SK-N-SH (cell line): ENCODE measurements around the gene ZDHHC7. TPM values are rescaled to one million over a fixed set of nuclear protein-coding genes. Genes with fewer than 3 reads are reported as not detected.

Experiments
- CTCF ChIA-PET: fragments of 300-600, 350-600 bp; formaldehyde crosslinking; extraction: SDS; loops from one replicate; lab custom pipeline; 2021; lab: Yijun Ruan, JAX
- POLR2A ChIA-PET: fragments of 350-600 bp; sonication (Branson Sonifier 250); formaldehyde crosslinking; extraction: SDS; loops from one replicate; lab custom pipeline; 2020; ENCODE audit warnings: antibody characterized with exemption, inconsistent platforms; lab: Yijun Ruan, JAX
- DNase-seq: peaks from one replicate; pipeline ENCODE4 v3.0.0; 2012
- H2AFZ ChIP-seq: fragments of 200-600 bp; sonication (generic); 2 replicates; pipeline ENCODE4 v1.8.1; 2016; ENCODE audit warnings: antibody characterized with exemption, mild to moderate bottlenecking, low read depth
- H3F3A ChIP-seq: fragments of 200-600 bp; sonication (generic); replicated peaks from 2 replicates; pipeline ENCODE3; 2016; ENCODE audit warnings: antibody characterized with exemption, mild to moderate bottlenecking; ENCODE audit not compliant: insufficient read depth
- H3K27ac ChIP-seq, 2 experiments: fragments of 200-500 bp in 1 of 2; fragments of 200-600 bp in 1 of 2; sonication (Bioruptor generic) in 1 of 2; sonication (generic), shearing (Covaris generic) in 1 of 2; 2 replicates each; pipeline versions ENCODE4 v1.5.1 to v1.6.1; 2014 to 2016; ENCODE audit warnings: low read depth in 2 of 2, inconsistent platforms in 1 of 2, low read length in 1 of 2, mild to moderate bottlenecking in 1 of 2, mixed read lengths in 1 of 2
- H3K27me3 ChIP-seq: fragments of 200-600 bp; sonication (generic), shearing (Covaris generic); 2 replicates; pipeline ENCODE4 v1.6.1; 2016; ENCODE audit warnings: mixed run types; ENCODE audit not compliant: insufficient read depth
- H3K36me3 ChIP-seq, 2 experiments: fragments of 200-500 bp in 1 of 2; fragments of 200-600 bp in 1 of 2; sonication (Bioruptor generic) in 1 of 2; sonication (generic) in 1 of 2; replicated peaks in 1 of 2; 2 replicates each; pipeline versions ENCODE3 to v1.5.1; 2014 to 2016; ENCODE audit warnings: low read length in 1 of 2, mild to moderate bottlenecking in 1 of 2; ENCODE audit not compliant: insufficient read depth in 2 of 2, control insufficient read depth in 1 of 2
- H3K4me1 ChIP-seq, 2 experiments: fragments of 200-500 bp in 1 of 2; fragments of 200-600 bp in 1 of 2; sonication (Bioruptor generic) in 1 of 2; sonication (generic), shearing (Covaris generic) in 1 of 2; 2 replicates each; pipeline versions ENCODE4 v1.5.1 to v1.6.1; 2014 to 2016; ENCODE audit warnings: low read depth in 1 of 2, low read length in 1 of 2, mixed run types in 1 of 2; ENCODE audit not compliant: insufficient read depth in 2 of 2, control insufficient read depth in 1 of 2
- H3K4me2 ChIP-seq: fragments of 200-600 bp; sonication (generic), shearing (Covaris generic); 2 replicates; pipeline ENCODE4 v1.6.1; 2017; ENCODE audit warnings: mixed run types
- H3K4me3 ChIP-seq, 2 experiments: fragments of 200-500 bp in 1 of 2; fragments of 200-600 bp in 1 of 2; sonication (Bioruptor generic) in 1 of 2; sonication (generic), shearing (Covaris generic) in 1 of 2; 2 replicates each; pipeline versions ENCODE4 v1.5.1 to v1.8.1; 2014 to 2016; ENCODE audit warnings: low read depth in 2 of 2, inconsistent platforms in 1 of 2, low read length in 1 of 2, mild to moderate bottlenecking in 1 of 2, mixed read lengths in 1 of 2, moderate library complexity in 1 of 2
- H3K79me2 ChIP-seq: fragments of 200-600 bp; sonication (generic); 2 replicates; pipeline ENCODE4 v1.8.1; 2017; ENCODE audit warnings: mild to moderate bottlenecking; ENCODE audit not compliant: insufficient read depth
- H3K9ac ChIP-seq: fragments of 200-600 bp; sonication (generic); 2 replicates; pipeline ENCODE4 v1.6.1; 2017; ENCODE audit warnings: mixed run types
- H3K9me2 ChIP-seq: fragments of 200-600 bp; sonication (generic); 2 replicates; pipeline ENCODE4 v1.6.1; 2017; ENCODE audit warnings: mixed run types
- H3K9me3 ChIP-seq: fragments of 200-600 bp; sonication (generic); 2 replicates; pipeline ENCODE4 v1.6.1; 2017; ENCODE audit warnings: mixed run types, mild to moderate bottlenecking, moderate library complexity
- H4K20me1 ChIP-seq: fragments of 200-600 bp; sonication (generic); 2 replicates; pipeline ENCODE4 v1.6.1; 2017; ENCODE audit warnings: mild to moderate bottlenecking, mixed run types; ENCODE audit not compliant: insufficient read depth
- EP300 ChIP-seq, 2 experiments: IDR thresholded peaks; 2 replicates each; pipeline versions ENCODE4 v1.4.0 to v1.6.1; 2012; ENCODE audit warnings: borderline replicate concordance in 1 of 2, low read depth in 1 of 2, low read length in 1 of 2
- FOSL2 ChIP-seq: IDR thresholded peaks from 2 replicates; pipeline ENCODE4 v1.4.0; 2012; ENCODE audit warnings: low read depth, mild to moderate bottlenecking, moderate library complexity, borderline replicate concordance
- IRF3 ChIP-seq: fragments of 150-350 bp; IDR thresholded peaks from 2 replicates; pipeline ENCODE4 v1.6.1; 2016; ENCODE audit warnings: mild to moderate bottlenecking, low read depth, low read length
- MAX ChIP-seq: IDR thresholded peaks from 2 replicates; pipeline ENCODE4 v1.4.0; 2012; ENCODE audit warnings: low read depth
- MEF2A ChIP-seq: IDR thresholded peaks from 2 replicates; pipeline ENCODE4 v1.4.0; 2012; ENCODE audit warnings: low read depth, borderline replicate concordance
- MXI1 ChIP-seq: IDR thresholded peaks from 2 replicates; pipeline ENCODE4 v1.6.1; 2012; ENCODE audit warnings: mild to moderate bottlenecking, low read depth, low read length, improper control_type of control experiment
- NRF1 ChIP-seq: IDR thresholded peaks from 2 replicates; pipeline ENCODE4 v1.6.1; 2012; ENCODE audit warnings: low read depth, mild to moderate bottlenecking, low read length
- PBX3 ChIP-seq: IDR thresholded peaks from 2 replicates; pipeline ENCODE4; 2012
- RAD21 ChIP-seq: IDR thresholded peaks from 2 replicates; pipeline ENCODE4 v1.6.1; 2012; ENCODE audit warnings: mild to moderate bottlenecking, low read length
- REST ChIP-seq: IDR thresholded peaks from 2 replicates; pipeline ENCODE4 v1.6.1; 2012; ENCODE audit warnings: mild to moderate bottlenecking, low read depth, low read length, moderate library complexity
- RXRA ChIP-seq: IDR thresholded peaks from 2 replicates; pipeline ENCODE4 v1.4.0; 2012; ENCODE audit warnings: low read depth, mild to moderate bottlenecking, borderline replicate concordance
- SIN3A ChIP-seq: IDR thresholded peaks from 2 replicates; pipeline ENCODE4 v1.6.1; 2012; ENCODE audit warnings: low read depth, mild to moderate bottlenecking, low read length, moderate library complexity, borderline replicate concordance
- SMC3 ChIP-seq: IDR thresholded peaks from 2 replicates; pipeline ENCODE4 v1.6.1; 2012; ENCODE audit warnings: low read depth, low read length, improper control_type of control experiment
- TAF1 ChIP-seq: IDR thresholded peaks from 2 replicates; pipeline ENCODE4 v1.6.1; 2012; ENCODE audit warnings: low read depth, mild to moderate bottlenecking, low read length, moderate library complexity, borderline replicate concordance
- TCF12 ChIP-seq: IDR thresholded peaks from 2 replicates; pipeline ENCODE4 v1.4.0; 2012
- TEAD4 ChIP-seq: IDR thresholded peaks from 2 replicates; pipeline ENCODE4 v1.4.0; 2012; ENCODE audit warnings: mild to moderate bottlenecking, borderline replicate concordance; ENCODE audit not compliant: insufficient read depth
- USF2 ChIP-seq: fragments of 150-350 bp; IDR thresholded peaks from 2 replicates; pipeline ENCODE4 v1.6.1; 2017; ENCODE audit warnings: antibody characterized with exemption, low read length, low read depth, borderline replicate concordance
- YY1 ChIP-seq: IDR thresholded peaks from 2 replicates; pipeline ENCODE4 v1.4.0; 2012; ENCODE audit warnings: low read depth, mild to moderate bottlenecking
- ZBTB33 ChIP-seq: IDR thresholded peaks from 2 replicates; pipeline ENCODE4 v1.4.0; 2012; ENCODE audit warnings: low read depth, borderline replicate concordance
- WGBS: methylation state at CpG from one replicate; pipeline ENCODE4 v1.1.6; 2017; ENCODE audit warnings: low lambda C conversion rate; 5-methylcytosine and 5-hydroxymethylcytosine counted together
- polyA plus RNA-seq, 3 experiments: library from polyadenylated mRNA; depleted of rRNA; stranded (reverse); fragments of >200 nt; gene quantifications; 2 replicates each; pipeline ENCODE4 v1.2.3, GENCODE V29; 2012

Gene ZDHHC7
- polyA plus RNA-seq, 1 of the 3 experiments (the other 2 are of a cell fraction), result 114 TPM

- no peaks in the 10 kb centered on the region for H3K9me2 ChIP-seq
- no peak overlapping the region for H3K9ac ChIP-seq
- POLR2A ChIA-PET, result no interaction called here
- no peaks in the 10 kb centered on the region for H3K36me3 ChIP-seq
- H3K4me1 ChIP-seq, result peaks cover 4 to 10% of the 10 kb centered on the region in 2 experiments; a peak in 2 of 4 replicates
- no peaks in the 10 kb centered on the region for H3K9me3 ChIP-seq
- DNase-seq, result no peak
- no peaks in the 10 kb centered on the region for H3K27me3 ChIP-seq
- H3K4me2 ChIP-seq, result no peak overlapping the region
- no peak overlapping the region for H3K4me3 ChIP-seq
- 80% methylated on average over 17 of the region's 27 CpGs for WGBS
- no peak for TF ChIP-seq MAX
- no peak for TF ChIP-seq IRF3
- no peak for TF ChIP-seq RXRA
- TF ChIP-seq MEF2A, result no peak
- TF ChIP-seq YY1, result no peak
- TF ChIP-seq USF2, result no peak
- TF ChIP-seq ZBTB33, result no peak
- TF ChIP-seq SIN3A, result no peak
- TF ChIP-seq PBX3, result no peak
- TF ChIP-seq SMC3, result no peak
- TF ChIP-seq TAF1, result no peak
- TF ChIP-seq FOSL2, result no peak
- TF ChIP-seq REST, result no peak
- TF ChIP-seq EP300 (IDR thresholded peaks at IDR 0.05; ENCODE audit: borderline replicate concordance in 1 of 2, low read depth in 1 of 2, low read length in 1 of 2), result no peak
- TF ChIP-seq TCF12, result no peak
- no peak for TF ChIP-seq RAD21
- no peak for TF ChIP-seq TEAD4
- no peak for TF ChIP-seq NRF1
- no peak for TF ChIP-seq MXI1
- H4K20me1 ChIP-seq, result no peaks in the 10 kb centered on the region
- peaks cover 10% of the 10 kb centered on the region for H3F3A ChIP-seq
- H2AFZ ChIP-seq, result no peak overlapping the region
- CTCF ChIA-PET, result interaction anchor here (1.0 to 1.8 kb wide), 2 partner anchors 23 to 194 kb away, joined by 5 read pairs; no protein-coding TSS in a partner anchor
- H3K79me2 ChIP-seq, result no peaks in the 10 kb centered on the region
- no peak overlapping the region for H3K27ac ChIP-seq
Observed at GRCh38 chr16:84947996-84948850, 63.1 kb downstream of the ZDHHC7 start.
